HEK293T (cell line): ENCODE measurements around the gene PTPRO.

ENCODE experiments used
- CTCF ChIA-PET: fragments of 350-600 bp; formaldehyde crosslinking; extraction: SDS; loops from one replicate; lab custom pipeline; 2021; ENCODE audit warnings: antibody characterized with exemption, inconsistent platforms; lab: Yijun Ruan, JAX
- POLR2A ChIA-PET: fragments of 350-600 bp; formaldehyde crosslinking; extraction: SDS; loops from one replicate; lab custom pipeline; 2020; ENCODE audit warnings: antibody characterized with exemption, inconsistent platforms; lab: Yijun Ruan, JAX
- DNase-seq: peaks from one replicate; pipeline ENCODE4 v3.0.0; 2012; ENCODE audit warnings: mixed read lengths; ENCODE audit errors: extremely low spot score
- ARNT ChIP-seq: fragments of 450-650 bp; IDR thresholded peaks from 2 replicates; pipeline ENCODE4 v1.6.1; 2017; ENCODE audit warnings: mild to moderate bottlenecking
- BHLHE40 ChIP-seq: fragments of 450-650 bp; IDR thresholded peaks from 2 replicates; pipeline ENCODE4 v1.6.1; 2016; ENCODE audit warnings: mild to moderate bottlenecking, moderate library complexity, borderline replicate concordance
- CTBP1 ChIP-seq: fragments of 450-650 bp; IDR thresholded peaks from 2 replicates; pipeline ENCODE4 v1.6.1; 2016; ENCODE audit warnings: borderline replicate concordance
- ELF4 ChIP-seq: fragments of 450-650 bp; IDR thresholded peaks from 2 replicates; pipeline ENCODE4 v1.6.1; 2017; ENCODE audit warnings: antibody characterized with exemption
- FOXA1 ChIP-seq: fragments of 450-650 bp; IDR thresholded peaks from 2 replicates; pipeline ENCODE4 v1.6.1; 2016; ENCODE audit warnings: mild to moderate bottlenecking
- FOXK2 ChIP-seq: fragments of 450-650 bp; IDR thresholded peaks from 2 replicates; pipeline ENCODE4 v1.6.1; 2016; ENCODE audit warnings: mild to moderate bottlenecking
- FOXM1 ChIP-seq: fragments of 450-650 bp; IDR thresholded peaks from 2 replicates; pipeline ENCODE4 v1.6.1; 2017; ENCODE audit warnings: mild to moderate bottlenecking, borderline replicate concordance
- HDGF ChIP-seq: fragments of 450-650 bp; IDR thresholded peaks from 2 replicates; pipeline ENCODE4 v1.6.1; 2017; ENCODE audit warnings: antibody characterized with exemption, borderline replicate concordance
- L3MBTL2 ChIP-seq: fragments of 450-650 bp; conservative IDR thresholded peaks from 2 replicates; pipeline ENCODE4 v1.6.1; 2016; ENCODE audit warnings: mild to moderate bottlenecking
- LEF1 ChIP-seq: fragments of 450-650 bp; IDR thresholded peaks from 2 replicates; pipeline ENCODE4 v1.6.1; 2017; ENCODE audit warnings: mild to moderate bottlenecking, borderline replicate concordance
- NFRKB ChIP-seq: fragments of 450-650 bp; IDR thresholded peaks from 2 replicates; pipeline ENCODE4 v1.6.1; 2016; ENCODE audit warnings: mild to moderate bottlenecking, moderate library complexity
- PKNOX1 ChIP-seq: fragments of 450-650 bp; IDR thresholded peaks from 2 replicates; pipeline ENCODE4 v1.6.1; 2016
- SP1 ChIP-seq: fragments of 450-650 bp; IDR thresholded peaks from 2 replicates; pipeline ENCODE4 v1.6.1; 2017
- SUZ12 ChIP-seq: fragments of 450-650 bp; IDR thresholded peaks from 2 replicates; pipeline ENCODE4 v1.6.1; 2016; ENCODE audit warnings: mild to moderate bottlenecking
- TARDBP ChIP-seq: fragments of 450-650 bp; IDR thresholded peaks from 2 replicates; pipeline ENCODE4 v1.6.1; 2016
- ZNF384 ChIP-seq: fragments of 450-650 bp; IDR thresholded peaks from 2 replicates; pipeline ENCODE4 v1.6.1; 2016

PTPRO gene

GRCh38 chr12:15435597-15435996, 113.3 kb downstream of the PTPRO start:
- ChIA-PET CTCF (no interaction called here), POLR2A (no interaction called here)
- no peak for DNase-seq
- no peak for TF ChIP-seq PKNOX1
- no peak for TF ChIP-seq ELF4
- TF ChIP-seq HDGF: no peak

DNA sequence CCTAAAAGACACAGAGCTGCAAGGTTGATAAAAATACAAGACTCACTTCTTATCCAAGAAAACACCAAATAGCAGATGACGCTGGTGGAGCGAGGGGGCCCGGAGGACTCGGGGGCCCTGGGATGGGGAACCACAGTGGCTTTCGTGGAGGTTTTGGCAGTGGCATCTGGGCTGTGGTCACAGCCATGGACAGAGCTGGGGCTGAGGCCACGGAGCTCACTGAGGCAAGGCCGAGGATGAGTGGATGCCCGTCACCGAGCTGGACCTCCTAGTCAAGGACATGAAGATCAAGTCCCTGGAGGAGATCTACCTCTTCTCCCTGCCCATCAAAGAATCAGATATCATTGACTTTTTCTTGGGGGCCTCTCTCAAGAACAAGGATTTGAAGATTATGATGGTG, 117.2 kb downstream of the PTPRO start:
- TF ChIP-seq ZNF384 (no peak), LEF1 (no peak), PKNOX1 (no peak), FOXK2 (no peak), ELF4 (no peak)
- DNase-seq: no peak
- CTCF ChIA-PET: no interaction called here
- POLR2A ChIA-PET: no interaction called here

DNA sequence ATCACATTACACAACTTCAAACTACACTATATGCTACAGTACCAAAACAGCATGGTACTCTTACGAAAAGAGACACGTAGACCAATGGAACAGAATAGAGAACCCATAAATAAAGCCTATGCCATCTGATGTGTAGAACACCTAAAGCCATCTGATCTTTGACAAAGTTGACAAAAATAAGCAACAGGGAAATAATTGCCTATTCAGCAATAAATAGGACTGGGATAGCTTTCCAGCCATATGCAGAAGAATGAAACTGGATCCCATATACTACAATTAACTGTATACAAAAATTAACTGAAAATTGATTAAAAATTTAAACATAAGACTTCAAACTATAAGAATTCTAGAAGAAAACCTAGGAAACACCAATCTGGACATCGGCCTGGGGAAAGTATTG, 120.7 kb downstream of the PTPRO start:
- no peak for TF ChIP-seq ELF4
- no peak for TF ChIP-seq BHLHE40
- no peak for TF ChIP-seq L3MBTL2
- no peak for TF ChIP-seq FOXK2
- no peak for TF ChIP-seq PKNOX1
- no peak for TF ChIP-seq ZNF384
- TF ChIP-seq LEF1: no peak
- no peak for TF ChIP-seq NFRKB
- TF ChIP-seq HDGF: no peak
- no peak for TF ChIP-seq FOXA1
- ChIA-PET CTCF (no interaction called here), POLR2A (no interaction called here)
- no peak for DNase-seq

DNA sequence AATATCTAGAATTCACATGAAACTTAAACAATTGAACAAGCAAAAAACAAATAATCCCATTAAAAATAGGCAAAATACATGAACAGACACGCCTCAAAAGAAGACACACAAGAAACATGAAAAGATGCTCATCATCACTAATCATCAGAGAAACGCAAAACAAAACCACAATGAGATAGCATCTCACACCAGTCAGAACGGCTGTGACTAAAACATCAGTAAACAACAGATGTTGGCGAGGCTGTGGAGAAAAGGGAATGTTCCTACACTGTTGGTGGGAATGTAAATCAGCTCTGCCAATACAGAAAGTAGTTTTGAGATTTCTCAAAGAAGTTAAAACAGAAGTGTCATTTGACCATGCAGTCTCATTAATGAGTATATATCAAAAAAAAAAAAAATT, 121.3 kb downstream of the PTPRO start:
- TF ChIP-seq PKNOX1 (no peak), NFRKB (no peak), SP1 (no peak), LEF1 (no peak), CTBP1 (no peak), FOXM1 (no peak)
- ChIA-PET CTCF (no interaction called here), POLR2A (no interaction called here)
- DNase-seq: no peak

GRCh38 chr12:15444523-15444922, 122.2 kb downstream of the PTPRO start:
- no peak for TF ChIP-seq ELF4
- TF ChIP-seq LEF1: no peak
- no peak for TF ChIP-seq CTBP1
- TF ChIP-seq FOXM1: no peak
- no peak for TF ChIP-seq SUZ12
- no peak for TF ChIP-seq FOXK2
- no peak for TF ChIP-seq FOXA1
- no peak for TF ChIP-seq TARDBP
- no peak for TF ChIP-seq NFRKB
- no peak for TF ChIP-seq ARNT
- TF ChIP-seq L3MBTL2: no peak
- no peak for TF ChIP-seq PKNOX1
- no peak for TF ChIP-seq ZNF384
- TF ChIP-seq HDGF: no peak
- no peak for TF ChIP-seq SP1
- no peak for TF ChIP-seq BHLHE40
- CTCF ChIA-PET: no interaction called here
- no peak for DNase-seq
- POLR2A ChIA-PET: no interaction called here

GRCh38 chr12:15446807-15447206, 124.5 kb downstream of the PTPRO start:
- CTCF ChIA-PET: no interaction called here

DNA sequence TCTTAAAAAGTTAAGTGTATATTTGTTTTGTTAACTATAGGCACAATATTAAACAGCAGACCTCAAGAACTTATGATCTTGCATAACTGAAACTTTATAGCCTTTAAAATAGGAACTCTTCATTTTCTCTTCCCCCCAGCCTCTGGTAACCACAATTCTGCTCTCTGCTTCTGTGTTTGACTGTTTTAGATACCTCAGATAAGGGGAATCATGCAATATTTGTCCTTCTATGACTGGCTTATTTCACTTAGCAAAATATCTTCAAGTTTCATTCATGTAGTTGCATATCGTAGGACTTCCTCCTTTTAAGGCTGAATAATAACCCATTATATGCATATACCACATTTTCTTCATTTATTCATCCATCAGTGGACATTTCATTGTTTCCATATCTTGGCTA, 131.3 kb downstream of the PTPRO start:
- TF ChIP-seq HDGF: no peak
- no peak for TF ChIP-seq BHLHE40
- no peak for TF ChIP-seq TARDBP
- no peak for TF ChIP-seq LEF1
- TF ChIP-seq PKNOX1: no peak
- no peak for TF ChIP-seq CTBP1
- TF ChIP-seq L3MBTL2: no peak
- TF ChIP-seq FOXM1: no peak
- TF ChIP-seq ZNF384: no peak
- TF ChIP-seq SUZ12: no peak
- no peak for DNase-seq
- ChIA-PET POLR2A (no interaction called here), CTCF (no interaction called here)

More at GRCh38 chr12:15446807-15447206, 124.5 kb downstream of the PTPRO start:
- DNase-seq: no peak
- TF ChIP-seq CTBP1: no peak
- no peak for TF ChIP-seq FOXK2
- no peak for TF ChIP-seq ELF4
- TF ChIP-seq SP1: no peak
- POLR2A ChIA-PET: no interaction called here
